KBM-7 (cell line): Measurements from ENCODE around the gene SP100.
A peak's percentile ranks its signal among the peaks of the same experiment; 100 is the strongest.
"Not testable (repeated sequence)": the region's sequence is repeated elsewhere in the genome, so short reads cannot be mapped to it uniquely, and the experiment has no call there.

Experiments used
- DNase-seq: peaks from one replicate; pipeline ENCODE4 v3.0.0-alpha.2; 2015
- in situ Hi-C: fragments of 300-500 bp; cut with MboI; formaldehyde crosslinking; loops from 2 replicates; pipeline ENCODE4 v1.14.3; 2020; ENCODE audit warnings: low sequenced_read_pairs, low pct_unique_long_range_greater_than_20kb, mixed read lengths

The SP100 gene

DNA sequence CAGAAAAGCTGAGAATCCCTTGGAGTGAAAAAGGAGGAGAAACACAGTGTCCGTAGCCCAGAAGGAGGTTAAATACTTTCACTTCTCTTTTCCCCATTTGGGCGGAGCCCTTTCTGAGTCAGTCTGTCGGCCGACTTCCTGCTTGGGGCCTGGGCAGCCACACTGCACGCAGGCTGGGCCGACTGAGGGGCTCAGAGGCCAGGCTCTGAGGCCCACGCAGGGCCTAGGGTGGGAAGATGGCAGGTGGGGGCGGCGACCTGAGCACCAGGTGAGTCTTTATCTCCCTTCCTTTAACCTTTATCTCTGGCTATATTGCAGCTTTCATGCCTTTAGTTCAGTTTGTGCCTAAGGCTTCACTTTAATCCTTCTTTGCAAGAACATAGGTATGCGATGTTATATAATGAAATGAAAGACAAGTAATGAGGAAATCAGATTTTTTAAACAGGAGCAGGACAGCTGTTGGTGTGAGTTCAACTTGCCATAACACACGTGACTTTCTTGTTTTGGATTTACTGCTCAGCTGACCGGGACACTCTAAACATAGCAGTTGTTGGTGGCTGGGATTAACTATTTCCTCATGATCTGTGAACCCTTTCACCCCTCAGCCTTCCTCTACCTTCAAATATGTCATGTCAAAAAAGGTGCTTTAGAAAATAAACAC lies at the start of gene SP100:
Gene SP100, plus strand, starts transcription at position 141 of the 661 bp plus-strand sequence. Its CDS starts 96 bp downstream, at position 237.
- DNase-seq, result peak; percentile 87
- in situ Hi-C loops, result no loop called here

DNA sequence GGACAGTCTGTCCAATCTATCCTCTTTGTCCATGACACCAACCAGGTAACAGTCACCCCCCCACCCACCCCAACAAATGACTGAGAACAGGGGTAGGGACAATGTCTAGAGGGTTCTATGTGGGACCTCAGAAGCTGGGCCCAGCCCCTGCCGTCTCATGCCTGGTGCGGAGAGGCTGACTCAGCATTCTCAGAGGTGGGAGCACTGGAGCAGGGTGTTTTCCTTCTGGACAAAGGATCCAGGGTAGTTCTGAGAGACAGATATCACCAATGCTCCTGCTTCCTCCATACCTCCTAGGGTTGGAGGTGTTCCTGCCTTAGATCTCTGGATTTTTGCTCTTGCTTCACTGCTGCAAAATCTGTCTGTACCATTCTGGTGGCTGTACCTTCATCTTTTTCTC lies 33.9 kb upstream of the SP100 start:
- no peak for DNase-seq
- in situ Hi-C loops, result no loop called here

GRCh38 chr2:230383453-230383852 lies 32.5 kb upstream of the SP100 start:
- DNase-seq, result no peak
- in situ Hi-C loops, result no loop called here

GRCh38 chr2:230384986-230385385 lies 31.0 kb upstream of the SP100 start:
- in situ Hi-C loops, result no loop called here
- DNase-seq, result no peak

DNA sequence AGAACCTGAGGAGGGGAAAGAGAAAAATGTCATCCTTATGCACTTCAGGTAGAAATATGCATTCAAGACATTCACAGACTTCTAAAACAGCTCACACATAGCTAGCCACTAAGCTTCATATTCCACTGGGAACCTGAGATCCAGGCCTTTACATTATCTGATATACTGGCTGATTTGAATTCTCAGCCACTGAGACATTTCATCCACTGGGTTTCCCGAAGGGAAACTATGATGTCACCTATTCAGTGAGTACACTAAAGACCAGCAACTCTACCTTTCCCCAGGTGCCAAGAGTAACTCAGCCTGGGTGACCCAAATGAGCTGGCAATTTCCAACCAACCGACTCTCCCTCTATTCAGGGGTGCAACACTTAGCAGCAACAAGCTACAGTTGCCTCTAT lies 21.7 kb upstream of the SP100 start:
- in situ Hi-C loops, result no loop called here
- DNase-seq, result no peak

- DNase-seq, in situ Hi-C loops: not testable (repeated sequence)
Measured at GRCh38 chr2:230398698-230399097, 17.3 kb upstream of the SP100 start.

DNA sequence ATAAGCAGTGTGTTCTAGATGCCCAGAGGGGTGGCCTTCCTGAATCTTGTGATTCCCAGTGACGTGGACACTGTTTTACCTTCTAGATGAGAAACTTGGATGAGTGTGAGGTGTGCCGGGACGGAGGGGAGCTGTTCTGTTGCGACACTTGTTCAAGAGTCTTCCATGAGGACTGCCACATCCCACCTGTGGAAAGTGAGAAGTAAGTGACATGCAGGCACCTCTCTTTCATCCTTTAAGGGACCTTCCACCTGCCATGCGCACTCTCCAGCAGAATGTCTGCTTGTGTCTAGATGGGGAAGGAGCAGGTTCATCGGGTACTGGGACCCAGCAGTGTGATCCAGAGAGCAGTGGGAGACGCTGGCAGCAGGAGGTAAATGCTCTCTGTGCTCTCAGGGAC lies 16.0 kb upstream of the SP100 start:
- in situ Hi-C loops, result no loop called here
- no peak for DNase-seq

GRCh38 chr2:230400454-230400853 lies 15.5 kb upstream of the SP100 start:
- in situ Hi-C loops, result no loop called here
- no peak for DNase-seq

DNA sequence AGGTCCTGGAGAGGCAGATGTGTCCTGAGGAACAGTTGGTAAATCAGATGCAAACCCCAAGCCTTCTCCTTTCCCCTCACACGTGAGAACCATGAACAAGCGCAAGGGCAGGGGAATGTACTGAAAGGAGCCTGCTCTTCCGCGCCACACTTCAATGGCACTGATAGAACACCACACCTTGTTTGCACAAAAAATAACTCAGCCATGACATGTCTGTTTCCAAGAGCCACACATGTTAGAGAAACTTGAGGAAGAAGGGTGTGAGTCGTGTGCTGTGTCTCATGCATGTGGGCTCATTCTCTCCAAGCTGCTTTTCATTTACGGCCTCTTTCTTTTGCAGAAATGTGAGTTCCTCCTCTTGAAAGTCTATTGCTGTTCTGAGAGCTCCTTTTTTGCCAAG lies 15.0 kb upstream of the SP100 start:
- in situ Hi-C loops, result not testable (repeated sequence)

DNA sequence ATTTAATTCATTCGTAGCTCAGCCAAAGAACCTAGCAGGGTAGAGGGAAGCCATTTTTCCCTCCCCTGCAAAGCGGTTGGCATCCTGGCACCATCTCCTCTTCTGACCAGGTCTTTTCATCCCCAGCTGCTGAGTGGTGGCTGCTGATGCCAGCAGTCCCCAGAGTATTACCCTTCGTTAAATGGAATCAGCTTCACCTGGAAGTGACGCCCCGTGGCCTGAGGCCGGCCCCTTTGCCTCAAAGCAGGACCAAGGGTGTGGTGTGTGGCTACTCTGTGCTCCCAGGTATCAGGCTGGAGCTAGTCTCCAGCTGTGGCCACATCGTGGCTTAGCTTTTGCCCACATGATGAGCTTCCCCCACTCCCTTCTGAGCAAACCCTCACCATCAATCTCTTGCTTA lies 12.3 kb upstream of the SP100 start:
- in situ Hi-C loops, result no loop called here
- DNase-seq, result no peak

More for the DNA sequence above, 15.0 kb upstream of the SP100 start:
- DNase-seq, result not testable (repeated sequence)

DNA sequence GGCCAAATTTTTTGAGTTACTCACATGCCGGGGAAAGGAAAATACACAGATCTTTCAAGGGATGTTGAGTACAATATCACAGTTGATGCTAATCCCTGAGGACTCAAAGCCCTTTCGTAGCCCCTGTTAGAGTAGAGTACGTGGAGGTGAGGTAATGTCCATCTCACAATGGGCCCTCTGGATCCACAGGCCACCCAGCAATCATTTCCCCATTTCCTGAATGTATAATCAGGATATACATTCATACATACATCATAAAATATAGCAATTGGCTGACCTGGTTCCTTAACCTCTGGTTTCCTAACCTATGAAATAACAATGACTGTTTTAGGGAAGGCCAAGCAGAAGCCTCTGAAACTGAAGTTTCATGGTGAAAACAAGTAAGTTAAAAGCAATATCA lies 10.2 kb upstream of the SP100 start:
- in situ Hi-C loops, result no loop called here

DNA sequence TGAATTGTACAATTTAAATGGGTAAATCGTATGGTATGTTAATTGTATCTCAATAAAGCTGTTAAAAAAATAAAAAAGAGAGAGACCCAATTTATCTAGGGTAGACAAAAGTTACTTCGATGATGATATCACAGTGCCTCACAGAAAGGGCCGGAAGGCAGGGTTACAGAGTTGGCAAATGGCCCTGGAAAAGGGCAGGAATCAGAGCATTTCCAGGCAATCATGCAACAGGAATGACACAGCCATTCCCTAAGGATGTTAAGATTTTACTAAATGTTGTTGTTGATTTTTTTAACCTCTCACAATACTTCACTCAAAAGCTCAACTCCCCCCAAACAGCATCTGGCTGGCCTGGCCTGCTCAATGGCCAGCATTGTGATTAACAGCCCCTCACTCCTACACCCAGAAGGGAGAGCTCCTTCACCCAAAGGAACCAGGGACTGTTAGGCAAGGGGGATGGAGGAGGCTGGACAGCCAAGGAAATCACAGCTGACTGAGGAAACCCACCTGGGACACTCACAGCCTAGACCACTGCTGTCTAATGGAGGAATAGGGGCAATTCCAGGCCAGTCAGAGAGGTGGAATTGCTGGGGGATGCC lies 7.7 kb upstream of the SP100 start:
- DNase-seq, result no peak
- in situ Hi-C loops, result no loop called here

More for the DNA sequence above, 10.2 kb upstream of the SP100 start:
- no peak for DNase-seq

DNA sequence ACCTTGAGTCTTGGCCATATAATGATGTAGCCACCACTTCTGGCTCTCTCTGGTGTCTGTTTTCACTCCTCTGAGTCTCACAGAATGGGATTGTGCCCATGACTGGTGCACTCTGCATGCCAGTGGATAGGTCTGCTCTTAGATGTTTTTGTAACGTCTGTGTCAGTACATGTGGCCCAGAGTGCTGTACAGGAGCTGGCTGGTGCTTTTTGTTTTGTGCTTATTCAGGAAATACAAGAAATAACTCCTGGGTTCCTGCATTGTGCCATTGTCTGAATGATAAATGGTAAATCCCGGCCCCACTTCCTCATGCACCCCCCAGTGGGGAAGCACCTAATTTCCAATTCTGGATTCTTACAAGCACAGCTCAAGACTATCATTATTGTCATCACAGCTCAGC lies 6.7 kb upstream of the SP100 start:
- DNase-seq, in situ Hi-C loops: not testable (repeated sequence)

DNA sequence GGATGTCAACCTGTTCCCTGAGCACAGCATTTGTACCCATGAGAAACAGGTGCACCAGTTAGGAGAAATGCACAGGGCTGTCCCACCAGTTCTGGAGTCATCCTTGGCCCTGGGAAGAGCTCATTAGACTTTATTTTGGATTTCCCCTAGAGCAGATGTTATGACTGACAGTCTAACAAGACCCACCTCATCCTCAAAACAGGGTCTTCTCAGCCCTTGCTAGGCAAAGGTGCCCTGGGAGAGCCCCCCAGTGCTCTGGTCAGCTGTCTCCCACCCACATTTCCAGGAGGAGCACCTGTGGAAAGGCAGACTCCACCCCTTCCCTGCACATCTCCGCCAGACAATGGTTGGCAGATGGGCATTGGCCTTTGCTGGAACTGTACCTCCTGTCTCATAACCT lies 5.7 kb upstream of the SP100 start:
- no peak for DNase-seq
- in situ Hi-C loops, result no loop called here

- in situ Hi-C loops, result no loop called here
Measured at GRCh38 chr2:230410861-230411569, 5.0 kb upstream of the SP100 start.

DNA sequence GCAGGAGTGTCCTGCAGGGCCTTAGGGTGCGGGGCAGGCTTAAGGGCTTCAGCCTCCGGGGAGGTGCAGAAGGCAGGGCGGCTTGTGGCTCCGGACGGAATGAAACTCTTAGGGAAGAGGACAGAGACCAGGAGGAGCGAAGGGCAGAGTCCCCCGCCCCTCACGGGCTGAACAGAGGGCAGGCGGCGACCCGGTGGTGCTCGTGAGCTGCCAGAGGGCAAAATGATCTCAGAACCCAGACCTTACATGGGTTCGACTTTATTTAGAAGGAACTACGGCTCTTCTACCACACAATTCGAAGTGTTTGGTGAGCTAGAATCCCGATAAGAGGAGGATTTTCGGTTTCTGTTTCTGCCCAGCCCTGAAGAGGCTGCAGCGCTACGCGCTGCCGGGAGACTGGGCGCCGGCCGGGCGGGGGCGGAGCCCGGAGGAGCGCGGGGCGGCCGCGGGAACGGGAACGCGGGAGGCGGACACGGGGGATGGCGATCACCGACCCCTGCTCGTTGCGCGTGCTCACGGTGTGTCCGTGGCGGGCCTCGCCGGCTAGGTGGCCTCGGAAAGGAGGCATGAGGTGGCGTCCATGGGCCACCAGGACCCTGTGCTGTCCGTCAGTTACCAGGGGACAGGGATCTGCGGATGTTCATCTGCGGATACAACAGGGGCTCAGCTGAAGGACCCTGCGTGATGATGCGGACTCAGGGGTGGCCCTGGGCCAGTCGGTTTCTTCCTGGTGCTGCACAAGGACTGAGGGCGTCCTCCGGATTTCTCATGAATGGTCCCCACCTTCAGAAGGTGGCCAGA lies 4.2 kb upstream of the SP100 start:
- in situ Hi-C loops, result no loop called here
- DNase-seq, result peak; percentile 71

More at GRCh38 chr2:230410861-230411569, 5.0 kb upstream of the SP100 start:
- no peak for DNase-seq

GRCh38 chr2:230412371-230412711 lies 3.7 kb upstream of the SP100 start:
- DNase-seq, result no peak
- in situ Hi-C loops, result no loop called here

- no peak for DNase-seq
- in situ Hi-C loops, result no loop called here
Measured at GRCh38 chr2:230412846-230413245, 3.2 kb upstream of the SP100 start.

- in situ Hi-C loops, result no loop called here
- DNase-seq, result no peak
Measured at GRCh38 chr2:230413479-230413878, 2.5 kb upstream of the SP100 start.

DNA sequence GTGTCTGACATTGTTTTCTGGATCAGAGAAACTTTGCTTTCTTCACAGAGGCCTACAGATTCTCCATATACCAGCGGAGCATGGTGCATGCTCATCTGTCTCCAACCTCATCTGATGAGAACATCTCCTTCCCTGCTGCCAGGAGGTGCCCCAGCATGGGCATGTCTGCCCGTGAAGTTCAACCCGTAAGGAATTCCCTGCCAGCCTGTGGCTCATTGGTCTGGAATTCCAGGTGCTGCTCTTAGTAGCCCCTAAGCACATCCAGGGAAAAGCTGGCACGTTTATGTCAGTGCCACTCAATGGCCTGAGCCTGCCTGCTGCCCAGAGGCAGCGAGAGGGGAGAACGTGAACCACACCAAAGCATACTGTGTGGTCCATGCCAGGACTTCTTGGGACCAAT lies 1.7 kb upstream of the SP100 start:
- in situ Hi-C loops, result no loop called here

More for the DNA sequence above, 1.7 kb upstream of the SP100 start:
- no peak for DNase-seq
